CD4-positive, alpha-beta T cell treated with Interleukin-2 at 100 ng/mL for 4 hours (primary cell): ENCODE measurements around the gene SLC24A1.

ENCODE experiments used
- DNase-seq: peaks from one replicate; pipeline ENCODE4 v3.0.0-alpha.2; 2020; ENCODE audit warnings: low spot score

Gene SLC24A1

GRCh38 chr15:65618560-65619109 is 3.1 kb upstream of the SLC24A1 start:
- no peak for DNase-seq

DNA sequence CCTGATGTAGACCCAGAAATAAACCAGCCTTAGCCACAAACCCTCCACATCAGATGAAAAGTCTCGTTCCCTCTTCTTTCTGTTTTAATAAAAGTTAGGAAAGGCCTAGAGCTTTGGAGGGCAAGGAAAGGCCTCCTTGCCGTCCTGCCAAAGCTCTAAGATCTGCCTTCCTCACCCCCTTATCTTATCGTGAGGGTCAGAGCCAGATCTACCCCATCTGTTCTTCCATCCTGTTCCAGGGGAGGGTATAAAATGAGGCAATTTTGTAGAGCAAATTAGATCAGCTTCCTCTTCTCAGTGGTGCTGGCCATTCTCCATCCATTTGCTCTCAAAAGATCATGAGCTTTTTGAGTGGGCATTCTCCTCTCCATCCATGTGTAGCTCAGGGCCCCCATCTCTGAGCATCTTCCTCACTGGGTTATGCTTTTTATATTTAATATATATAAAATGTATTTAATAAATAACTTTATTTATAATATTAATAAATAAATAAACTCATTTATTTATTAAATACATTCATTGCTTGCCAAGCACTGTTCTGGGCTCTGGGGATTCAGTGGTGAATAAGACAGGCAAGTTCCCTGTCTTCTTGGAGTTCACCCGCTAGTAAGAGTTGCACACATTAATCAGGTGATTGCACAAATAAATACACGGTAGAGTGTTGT is 2.0 kb upstream of the SLC24A1 start:
- DNase-seq = no peak

- DNase-seq = no peak
These were observed 905 bp upstream of the SLC24A1 start for GRCh38 chr15:65620833-65621232.

DNA sequence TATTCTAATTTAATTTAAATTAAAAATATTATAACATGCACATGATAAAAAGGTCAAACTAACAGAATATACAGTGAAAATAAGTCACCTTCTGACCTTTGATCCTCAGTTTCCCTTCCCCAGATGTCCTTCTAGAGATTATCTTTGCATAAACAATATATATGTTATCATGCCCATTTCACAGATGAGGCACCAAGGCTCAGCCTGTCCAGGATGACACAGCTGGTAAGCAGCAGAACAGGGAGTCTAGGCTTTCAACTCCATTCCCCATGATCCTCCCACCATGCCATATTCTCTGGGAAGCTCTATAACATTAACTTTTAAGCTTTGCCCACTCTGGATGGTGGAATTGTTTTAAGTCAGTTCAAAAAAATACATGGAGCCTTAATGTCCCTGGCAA is 1.4 kb downstream of the SLC24A1 start:
- DNase-seq = no peak

DNA sequence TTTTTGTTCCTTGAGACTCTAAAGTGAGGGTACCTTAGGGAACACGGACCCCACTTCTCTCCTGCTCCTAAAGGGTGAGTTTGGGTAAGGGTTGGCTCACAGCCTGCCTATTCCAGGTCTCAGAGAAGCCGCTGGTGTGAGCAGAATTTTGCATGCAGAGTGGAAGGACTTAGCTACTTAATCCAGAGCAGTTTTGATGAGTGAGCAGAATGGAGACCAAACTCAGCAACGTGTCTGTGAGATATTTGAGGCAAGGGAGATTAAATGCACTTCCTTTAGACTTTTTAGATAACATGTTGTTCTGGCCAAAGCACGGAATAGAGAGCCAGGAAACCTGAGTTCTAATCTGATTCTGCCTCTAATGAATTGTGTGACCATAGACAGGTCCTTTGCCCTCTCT is 5.1 kb downstream of the SLC24A1 start:
- no peak for DNase-seq

GRCh38 chr15:65629548-65629947 is 7.8 kb downstream of the SLC24A1 start:
- no peak for DNase-seq

DNA sequence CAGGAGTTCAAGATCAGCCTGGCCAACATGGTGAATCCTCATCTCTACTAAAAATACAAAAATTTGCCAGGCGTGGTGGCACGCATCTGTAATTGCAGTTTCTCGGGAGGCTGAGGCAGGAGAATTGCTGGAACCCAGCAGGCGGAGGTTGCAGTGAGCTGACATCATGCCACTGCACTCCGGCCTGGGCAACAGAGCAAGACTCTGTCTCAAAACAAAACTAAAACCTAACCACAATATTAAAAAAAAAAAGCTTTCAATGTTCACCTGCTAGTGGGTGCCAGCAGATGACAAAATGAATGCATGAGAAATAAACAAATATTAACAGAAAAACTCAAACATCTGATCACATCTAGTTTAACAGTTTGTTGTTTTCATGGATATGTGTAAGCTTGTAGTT is 9.0 kb downstream of the SLC24A1 start:
- DNase-seq = no peak

GRCh38 chr15:65631503-65631902 is 9.8 kb downstream of the SLC24A1 start:
- peak; percentile 24 for DNase-seq

GRCh38 chr15:65632780-65633375 is 11.1 kb downstream of the SLC24A1 start:
- DNase-seq = no peak

GRCh38 chr15:65633752-65634151 is 12.0 kb downstream of the SLC24A1 start:
- DNase-seq = no peak

DNA sequence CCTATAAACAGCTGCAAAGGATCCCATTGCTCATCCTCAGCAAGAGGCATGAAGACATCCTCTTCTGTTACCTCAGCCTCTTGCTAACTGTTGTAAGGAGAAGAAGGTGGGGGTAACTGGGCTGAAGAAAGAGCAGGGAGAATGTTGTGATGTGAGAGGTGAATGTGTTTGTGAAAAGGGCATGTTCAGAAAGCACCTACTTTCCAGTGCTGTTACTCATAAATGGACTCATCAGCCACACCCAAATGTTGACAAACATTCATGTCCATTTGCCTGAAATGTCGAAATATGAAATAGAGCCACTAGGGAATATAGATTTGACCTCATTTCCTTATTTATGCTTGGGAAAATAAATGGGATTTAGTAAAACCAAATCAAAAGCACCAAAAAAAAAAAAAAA is 12.6 kb downstream of the SLC24A1 start:
- DNase-seq = no peak

DNA sequence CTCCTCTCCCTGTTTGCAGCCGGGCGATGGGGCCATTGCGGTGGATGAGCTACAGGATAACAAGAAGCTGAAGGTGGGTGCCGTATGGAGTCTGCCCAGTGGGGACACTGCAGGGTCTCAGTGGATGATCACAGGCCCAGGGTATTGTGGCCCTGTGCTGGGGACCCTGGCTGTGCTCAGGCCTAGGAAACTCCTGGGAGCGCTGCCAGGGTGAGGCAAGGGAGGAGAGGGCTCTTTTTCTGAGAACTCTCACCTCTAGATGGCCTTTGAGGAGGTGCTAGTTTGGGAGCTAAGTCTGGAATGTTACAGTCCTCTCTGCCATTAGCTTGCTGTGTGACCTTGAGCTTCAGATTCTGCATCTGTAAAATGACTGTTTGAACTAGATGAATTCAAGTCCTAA is 16.4 kb downstream of the SLC24A1 start:
- DNase-seq = no peak

GRCh38 chr15:65638681-65639089 is 16.9 kb downstream of the SLC24A1 start:
- peak; percentile 71 for DNase-seq

DNA sequence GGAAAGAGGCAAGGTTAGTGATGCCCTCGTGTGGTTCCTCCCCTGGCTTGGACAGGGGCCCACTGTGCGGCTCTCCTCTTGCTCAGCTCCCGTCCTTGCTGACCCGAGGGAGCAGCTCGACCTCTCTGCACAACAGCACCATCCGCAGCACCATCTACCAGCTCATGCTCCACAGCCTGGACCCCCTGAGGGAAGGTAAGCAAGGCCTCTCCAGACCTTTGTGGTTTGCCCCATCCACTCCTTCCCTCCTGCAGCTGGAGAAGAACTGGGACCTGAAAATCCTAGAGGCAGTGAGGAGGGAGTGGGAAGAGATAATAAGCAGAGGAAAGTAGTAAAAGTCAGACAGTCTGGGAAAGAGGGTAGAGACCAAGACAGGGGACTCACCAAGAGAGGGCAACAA is 17.8 kb downstream of the SLC24A1 start:
- no peak for DNase-seq

DNA sequence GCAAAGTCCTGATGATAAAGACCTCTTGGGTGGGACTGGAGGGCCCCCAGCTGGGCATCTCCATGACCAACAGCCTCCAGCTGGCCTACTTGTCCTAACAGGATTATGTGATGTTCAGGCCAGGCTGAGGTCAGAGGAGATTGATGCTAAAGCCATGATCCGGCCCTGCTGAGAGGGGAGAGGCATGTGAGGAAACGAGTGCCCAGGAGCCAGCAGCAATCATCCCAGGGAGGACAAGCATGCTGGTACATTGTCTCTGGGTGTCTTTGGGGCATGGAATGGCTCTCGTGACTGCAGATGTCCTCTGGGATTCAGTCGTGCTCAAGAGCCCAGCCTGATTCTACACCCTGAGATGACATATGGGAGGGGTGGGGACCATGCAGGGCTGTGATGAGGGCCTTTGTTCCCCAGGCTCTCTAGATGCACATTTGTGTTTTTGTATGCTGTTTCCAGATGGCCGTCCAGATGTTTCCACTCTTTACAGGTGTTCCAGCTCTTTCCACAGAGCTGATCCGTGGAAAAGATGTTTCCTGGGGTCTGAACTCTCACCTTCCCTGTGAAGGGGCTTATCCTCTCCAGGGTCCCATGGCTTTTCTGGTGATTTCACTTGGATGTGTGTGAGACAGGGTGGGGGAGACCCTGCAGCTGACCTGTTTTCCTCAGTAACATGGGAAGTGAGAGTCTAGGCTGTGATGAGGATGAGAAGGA is 20.2 kb downstream of the SLC24A1 start:
- DNase-seq = no peak

DNA sequence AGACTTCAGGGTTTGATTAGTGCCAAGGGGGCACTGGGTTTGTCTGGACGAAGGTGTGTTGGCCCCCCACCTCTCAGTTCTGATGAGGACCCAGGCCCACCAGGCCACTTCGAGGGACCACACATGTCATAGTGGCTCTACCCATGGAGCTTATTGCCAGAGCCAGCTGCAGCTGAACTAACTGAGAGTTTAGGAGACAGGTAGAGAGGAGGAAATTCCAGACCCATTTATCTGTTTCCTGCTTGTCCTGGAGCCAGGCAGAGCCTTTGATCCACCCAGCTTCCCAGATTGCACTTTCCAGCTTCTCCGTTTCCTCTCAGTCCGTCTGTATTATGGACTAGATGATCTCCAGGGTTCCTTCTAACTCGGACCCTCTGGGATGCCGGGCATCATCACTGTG is 20.9 kb downstream of the SLC24A1 start:
- no peak for DNase-seq

- DNase-seq = no peak
These were observed 22.5 kb downstream of the SLC24A1 start for GRCh38 chr15:65644282-65644681.

DNA sequence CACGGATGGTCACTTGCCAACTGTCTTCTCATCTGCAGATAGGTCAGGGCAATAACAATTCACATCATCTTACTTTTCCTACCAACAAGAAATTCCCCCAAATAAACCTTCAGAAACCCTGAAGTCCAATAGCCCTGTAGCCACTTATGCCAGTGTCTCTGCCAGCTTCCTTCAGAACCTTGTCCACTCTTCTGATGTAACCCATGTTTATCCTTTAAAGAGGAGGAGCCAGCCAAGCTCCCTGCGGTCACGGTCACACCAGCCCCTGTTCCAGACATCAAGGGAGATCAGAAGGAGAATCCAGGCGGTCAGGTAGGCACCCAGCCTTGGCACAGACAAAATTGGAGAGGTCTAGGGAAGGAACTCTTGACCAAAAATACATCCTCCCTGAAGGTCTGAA is 23.7 kb downstream of the SLC24A1 start:
- DNase-seq = no peak

DNA sequence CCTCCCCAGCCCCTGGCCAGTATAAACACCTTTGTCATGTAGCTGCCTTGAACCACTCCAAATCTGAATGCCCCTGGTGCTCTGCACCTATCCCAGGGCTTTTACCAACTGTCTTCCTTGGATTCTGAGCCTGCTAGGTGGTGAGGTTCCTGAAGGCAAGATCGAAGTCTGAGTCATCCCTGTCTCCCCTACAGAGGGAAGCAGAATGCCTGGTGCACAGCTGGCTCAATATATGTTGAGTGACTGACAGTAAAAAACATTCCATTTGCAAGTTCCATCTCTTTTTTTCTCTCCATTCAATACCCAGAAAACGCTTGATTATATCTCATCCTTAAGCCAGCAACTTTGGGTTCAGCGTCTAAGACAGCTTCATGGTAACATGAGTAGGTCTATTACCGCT is 24.7 kb downstream of the SLC24A1 start:
- no peak for DNase-seq

DNA sequence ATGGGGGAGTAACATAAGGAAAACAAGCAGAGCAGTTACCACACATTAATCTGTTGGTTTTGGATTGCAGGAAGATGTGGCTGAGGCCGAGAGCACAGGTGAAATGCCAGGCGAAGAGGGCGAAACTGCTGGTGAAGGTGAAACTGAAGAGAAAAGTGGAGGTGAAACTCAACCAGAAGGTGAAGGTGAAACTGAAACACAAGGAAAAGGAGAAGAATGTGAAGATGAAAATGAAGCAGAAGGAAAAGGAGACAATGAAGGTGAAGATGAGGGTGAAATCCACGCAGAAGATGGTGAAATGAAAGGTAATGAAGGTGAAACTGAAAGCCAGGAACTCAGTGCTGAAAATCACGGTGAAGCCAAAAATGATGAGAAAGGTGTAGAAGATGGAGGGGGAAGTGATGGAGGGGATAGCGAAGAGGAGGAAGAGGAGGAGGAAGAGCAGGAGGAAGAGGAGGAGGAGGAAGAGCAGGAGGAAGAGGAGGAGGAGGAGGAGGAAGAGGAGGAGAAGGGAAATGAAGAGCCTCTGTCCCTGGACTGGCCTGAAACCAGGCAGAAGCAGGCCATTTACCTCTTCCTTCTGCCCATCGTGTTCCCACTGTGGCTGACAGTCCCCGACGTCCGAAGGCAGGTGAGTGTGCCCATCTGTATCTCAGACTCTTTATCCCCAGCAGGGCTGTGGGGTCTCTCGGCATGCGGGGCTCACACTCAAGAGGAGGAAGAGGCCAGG is 28.7 kb downstream of the SLC24A1 start:
- DNase-seq = no peak

GRCh38 chr15:65651042-65651322 is 29.2 kb downstream of the SLC24A1 start:
- DNase-seq = no peak

DNA sequence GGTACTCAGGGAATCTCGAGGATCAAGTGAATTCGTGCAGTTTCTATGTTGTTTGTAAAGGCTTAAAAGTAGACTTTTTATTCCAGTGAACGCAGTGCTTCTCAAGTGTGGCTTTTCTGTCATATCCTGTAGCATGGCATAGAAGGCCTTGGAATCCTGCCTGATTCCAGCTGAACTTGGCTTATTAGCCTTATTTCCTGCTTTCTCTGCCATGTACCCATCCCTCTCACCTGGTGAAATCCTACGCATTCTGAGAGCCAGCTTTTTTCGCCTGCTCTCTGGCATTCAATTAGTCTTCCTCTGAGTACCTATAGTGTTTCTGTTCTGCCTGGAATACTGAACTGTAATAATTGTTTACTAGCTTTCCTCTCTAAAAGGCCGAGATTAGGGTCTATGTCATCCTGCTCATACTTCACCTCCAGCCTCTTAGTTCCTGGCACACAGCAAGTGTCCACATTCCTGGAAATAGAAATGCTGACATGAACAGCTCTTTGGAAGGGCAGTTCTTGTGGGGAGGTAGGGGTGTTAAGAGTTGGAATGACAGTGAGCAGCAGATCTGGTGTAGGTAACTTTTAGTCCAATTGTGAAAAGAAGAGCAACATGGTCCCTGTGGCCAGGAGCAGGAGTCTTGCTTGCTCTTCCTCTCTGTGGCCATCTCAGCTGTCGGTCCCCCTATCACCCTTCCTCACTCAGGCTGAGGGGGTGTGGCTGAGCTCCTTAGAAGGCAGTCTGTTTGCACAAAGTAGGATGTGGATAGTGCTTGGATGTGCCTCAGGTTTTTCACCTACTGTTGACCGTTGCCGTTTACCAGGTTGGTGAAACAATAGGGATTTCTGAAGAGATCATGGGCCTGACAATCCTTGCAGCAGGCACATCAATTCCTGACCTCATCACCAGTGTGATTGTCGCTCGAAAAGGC is 30.4 kb downstream of the SLC24A1 start:
- DNase-seq = no peak
